ENCODE measurements around the gene ITPKB. TPM values are rescaled to one million over a fixed set of nuclear protein-coding genes. Genes with fewer than 3 reads are reported as not detected.
A peak's percentile ranks its signal among the peaks of the same experiment; 100 is the strongest.

ITPKB gene
- total RNA-seq, 1 experiment from 2014 or later, result 9.5 TPM

DNA sequence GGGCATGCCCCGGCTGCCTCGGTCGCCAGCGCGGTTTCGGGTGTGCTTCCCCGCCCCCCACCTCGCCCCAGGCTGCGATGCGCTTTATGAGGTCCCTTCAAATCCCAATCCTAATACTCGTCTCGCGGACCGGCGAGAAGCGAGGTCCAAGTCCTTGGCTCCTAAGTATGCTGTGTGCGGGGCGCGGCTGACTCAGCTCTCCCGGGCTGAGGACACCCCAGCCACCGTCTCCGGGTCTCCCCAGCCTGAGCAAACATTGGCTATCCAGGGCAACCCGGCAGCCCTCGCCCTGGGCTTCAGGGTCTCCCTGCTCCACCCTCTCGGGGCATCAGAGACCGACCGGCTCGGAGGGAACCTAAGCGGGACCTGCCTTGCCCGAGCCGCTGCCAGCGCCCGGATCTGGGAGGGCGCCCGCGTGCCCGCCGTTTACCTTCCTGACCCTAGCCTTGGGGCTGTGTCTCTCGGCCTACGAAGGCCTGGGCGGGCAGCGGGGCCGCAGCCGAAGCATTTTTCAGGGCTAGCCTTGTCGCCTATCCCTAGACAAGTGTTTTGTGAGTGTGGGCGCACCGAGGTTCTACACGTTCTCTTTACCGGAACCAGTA, 1.2 kb downstream of the ITPKB start:
- CTCF ChIA-PET, result interaction anchor here (0.8 to 1.9 kb wide), 3 partner anchors 8 to 91 kb away, joined by 4 to 6 read pairs (median 4); no protein-coding TSS in a partner anchor

DNA sequence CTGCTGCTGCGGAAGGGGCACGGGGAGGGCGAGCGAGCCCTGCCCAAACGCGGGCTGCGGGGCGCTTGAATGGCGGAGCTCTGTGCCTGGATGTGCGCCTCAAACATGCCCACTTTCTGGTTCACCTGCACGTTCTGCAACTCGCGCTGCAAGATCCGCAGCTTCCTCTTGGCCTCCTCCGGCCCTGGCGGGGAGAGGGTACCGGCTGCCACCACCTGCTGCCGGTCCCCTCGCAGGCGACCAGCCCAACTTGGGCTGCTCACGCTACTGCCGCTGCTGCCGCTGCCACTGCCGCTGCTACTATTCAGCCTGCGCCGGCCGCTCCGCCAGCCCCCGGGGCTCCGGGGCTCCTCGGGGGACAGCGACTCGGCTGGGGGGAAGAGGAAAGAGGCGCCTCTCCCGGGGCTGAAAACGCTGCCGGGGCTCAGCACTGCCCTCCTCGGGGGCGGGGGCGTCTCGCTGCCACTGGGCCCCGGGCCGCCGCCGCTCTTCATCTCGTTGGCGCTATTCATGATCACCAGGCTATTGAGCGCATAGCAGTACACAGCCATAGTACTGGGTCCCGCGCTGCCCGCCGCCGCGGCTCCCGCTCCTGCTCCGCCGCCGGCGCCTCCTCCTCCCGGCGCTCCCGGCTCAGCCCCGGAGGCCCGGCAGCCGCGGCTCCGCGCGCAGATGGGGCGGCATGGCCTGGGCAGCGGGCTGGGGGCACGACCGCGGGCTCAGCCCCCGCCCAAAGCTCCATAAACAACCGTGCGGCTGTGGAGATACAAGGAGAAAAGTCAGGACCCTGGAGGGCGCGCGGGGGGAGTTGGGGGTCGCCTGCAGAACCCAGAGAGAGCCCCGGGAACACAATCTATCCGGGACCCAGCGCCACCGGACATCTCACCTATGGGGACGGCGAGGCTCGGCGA, 1.9 kb downstream of the ITPKB start:
- TF ChIP-seq, protein P1, sequence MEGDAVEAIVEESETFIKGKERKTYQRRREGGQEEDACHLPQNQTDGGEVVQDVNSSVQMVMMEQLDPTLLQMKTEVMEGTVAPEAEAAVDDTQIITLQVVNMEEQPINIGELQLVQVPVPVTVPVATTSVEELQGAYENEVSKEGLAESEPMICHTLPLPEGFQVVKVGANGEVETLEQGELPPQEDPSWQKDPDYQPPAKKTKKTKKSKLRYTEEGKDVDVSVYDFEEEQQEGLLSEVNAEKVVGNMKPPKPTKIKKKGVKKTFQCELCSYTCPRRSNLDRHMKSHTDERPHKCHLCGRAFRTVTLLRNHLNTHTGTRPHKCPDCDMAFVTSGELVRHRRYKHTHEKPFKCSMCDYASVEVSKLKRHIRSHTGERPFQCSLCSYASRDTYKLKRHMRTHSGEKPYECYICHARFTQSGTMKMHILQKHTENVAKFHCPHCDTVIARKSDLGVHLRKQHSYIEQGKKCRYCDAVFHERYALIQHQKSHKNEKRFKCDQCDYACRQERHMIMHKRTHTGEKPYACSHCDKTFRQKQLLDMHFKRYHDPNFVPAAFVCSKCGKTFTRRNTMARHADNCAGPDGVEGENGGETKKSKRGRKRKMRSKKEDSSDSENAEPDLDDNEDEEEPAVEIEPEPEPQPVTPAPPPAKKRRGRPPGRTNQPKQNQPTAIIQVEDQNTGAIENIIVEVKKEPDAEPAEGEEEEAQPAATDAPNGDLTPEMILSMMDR (IDR thresholded peaks at IDR 0.05; ENCODE audit: unreplicated experiment), result no peak
- CTCF ChIA-PET, result interaction anchor here (0.6 to 0.9 kb wide), 5 partner anchors 13 to 78 kb away, joined by 3 to 4 read pairs (median 3); no protein-coding TSS in a partner anchor
- no peak for DNase-seq (ENCODE audit: unreplicated experiment)
- POLR2A ChIA-PET, result interaction anchor here (0.6 to 5.6 kb wide), 11 partner anchors 10 to 308 kb away, joined by 3 to 61 read pairs (median 4); no protein-coding TSS in a partner anchor
- Mint-ChIP-seq H3K9me3 (ENCODE audit: unreplicated experiment) (no peaks in the 10 kb centered on the region), H3K36me3 (ENCODE audit: insufficient read depth, unreplicated experiment) (no peaks in the 10 kb centered on the region), H3K4me3 (ENCODE audit: unreplicated experiment) (peak overlapping the region; percentile 82), H3K27me3 (ENCODE audit: insufficient read depth, unreplicated experiment) (no peaks in the 10 kb centered on the region), H3K27ac (ENCODE audit: low read depth, unreplicated experiment) (peak overlapping the region; percentile 33), H3K4me1 (ENCODE audit: insufficient read depth, unreplicated experiment) (peaks cover 28% of the 10 kb centered on the region)
- BruUV-seq (replicated peaks), result no TSS peak
- intact Hi-C loops (cut with micrococcal nuclease), result loop anchor here (10.0 kb wide), 1 partner anchor 578 kb away; the partner anchor contains the start of gene CDC42BPA

More for the DNA sequence above, 1.2 kb downstream of the ITPKB start:
- no peaks in the 10 kb centered on the region for H3K27me3 Mint-ChIP-seq (ENCODE audit: insufficient read depth, unreplicated experiment)
- peak; percentile 74 for DNase-seq (ENCODE audit: unreplicated experiment)
- no TSS peak for BruUV-seq (replicated peaks)
- H3K36me3 Mint-ChIP-seq (ENCODE audit: insufficient read depth, unreplicated experiment), result no peaks in the 10 kb centered on the region
- H3K4me1 Mint-ChIP-seq (ENCODE audit: insufficient read depth, unreplicated experiment), result peaks cover 24% of the 10 kb centered on the region
- POLR2A ChIA-PET, result interaction anchor here (0.6 to 5.6 kb wide), 12 partner anchors 9 to 92 kb away, joined by 3 to 61 read pairs (median 4); no protein-coding TSS in a partner anchor
- intact Hi-C loops (cut with micrococcal nuclease), result loop anchor here (1.0 to 10.0 kb wide), 6 partner anchors 25 to 577 kb away; partner anchors contain the start of gene CDC42BPA
- H3K4me3 Mint-ChIP-seq (ENCODE audit: unreplicated experiment), result peak overlapping the region; percentile 82
- H3K27ac Mint-ChIP-seq (ENCODE audit: low read depth, unreplicated experiment), result peak overlapping the region; percentile 33
- peaks cover under 1% of the 10 kb centered on the region for H3K9me3 Mint-ChIP-seq (ENCODE audit: unreplicated experiment)
- TF ChIP-seq, protein P1 (IDR thresholded peaks at IDR 0.05; ENCODE audit: unreplicated experiment), result no peak

DNA sequence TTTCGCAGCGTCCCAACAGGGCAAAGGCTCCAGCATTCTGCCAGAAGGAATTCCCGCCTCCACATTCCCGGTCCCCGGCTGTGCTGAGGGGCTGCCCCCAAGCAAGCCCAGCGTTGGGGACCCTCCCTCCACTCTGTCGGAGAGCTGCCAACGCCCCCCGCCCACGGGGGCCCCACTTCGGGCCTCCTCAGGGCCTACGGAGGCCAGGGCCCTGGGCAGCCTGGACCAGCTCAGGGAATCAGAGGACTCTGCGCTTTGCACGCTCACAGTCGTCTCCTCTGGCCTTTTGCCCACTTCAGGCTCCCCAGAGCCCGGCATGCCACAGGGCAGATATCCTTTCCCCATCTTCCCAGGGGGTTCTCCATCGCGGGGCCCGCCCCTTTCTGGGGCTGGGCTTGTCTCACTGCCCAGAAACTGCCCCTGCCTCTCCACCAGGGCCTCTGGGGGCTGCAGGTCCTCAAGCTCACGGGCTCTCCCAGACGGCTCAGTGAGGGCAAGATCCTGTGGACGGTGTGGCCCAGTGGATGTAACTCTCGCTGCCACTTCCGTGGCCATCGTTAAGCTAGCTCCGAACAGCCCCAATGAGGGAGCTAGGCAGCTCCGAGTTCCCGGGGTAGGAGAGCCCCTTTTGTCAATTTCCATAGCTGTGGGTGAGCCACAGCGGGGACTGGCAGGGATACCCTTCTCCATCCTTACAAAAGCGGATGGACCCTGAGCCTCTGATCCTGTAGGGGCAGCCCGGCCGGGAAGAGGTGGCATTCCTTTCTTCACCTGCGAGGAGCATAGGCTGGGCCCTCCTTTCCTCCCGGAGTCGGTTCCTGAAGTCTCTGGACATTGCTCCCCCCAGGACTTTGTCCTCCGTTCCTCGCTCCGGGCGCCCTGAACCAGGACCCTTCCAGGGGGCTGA, 2.8 kb downstream of the ITPKB start:
- CTCF ChIA-PET, result interaction anchor here (0.6 to 0.9 kb wide), 5 partner anchors 14 to 187 kb away, joined by 3 to 4 read pairs (median 3); no protein-coding TSS in a partner anchor
- peaks cover 33% of the 10 kb centered on the region for H3K4me1 Mint-ChIP-seq (ENCODE audit: insufficient read depth, unreplicated experiment)
- BruUV-seq (replicated peaks), result no TSS peak
- H3K4me3 Mint-ChIP-seq (ENCODE audit: unreplicated experiment), result no peak overlapping the region
- intact Hi-C loops (cut with micrococcal nuclease), result loop anchor here (10.0 kb wide), 1 partner anchor 579 kb away; the partner anchor contains the start of gene CDC42BPA
- H3K27me3 Mint-ChIP-seq (ENCODE audit: insufficient read depth, unreplicated experiment), result no peaks in the 10 kb centered on the region
- TF ChIP-seq, protein P1 (IDR thresholded peaks at IDR 0.05; ENCODE audit: unreplicated experiment), result no peak
- POLR2A ChIA-PET, result interaction anchor here (0.6 to 1.1 kb wide), 4 partner anchors 24 to 176 kb away, joined by 3 to 5 read pairs (median 3); no protein-coding TSS in a partner anchor
- no peak overlapping the region for H3K27ac Mint-ChIP-seq (ENCODE audit: low read depth, unreplicated experiment)
- H3K36me3 Mint-ChIP-seq (ENCODE audit: insufficient read depth, unreplicated experiment), result peaks cover 6% of the 10 kb centered on the region
- no peaks in the 10 kb centered on the region for H3K9me3 Mint-ChIP-seq (ENCODE audit: unreplicated experiment)
- no peak for DNase-seq (ENCODE audit: unreplicated experiment)

Measured in MCF 10A (cell line).